Chondrocyte (in vitro differentiated cells): Measurements from ENCODE around the gene PRRT4. TPM values are rescaled to one million over a fixed set of nuclear protein-coding genes. Genes with fewer than 3 reads are reported as not detected.

Experiments
- DNase-seq: peaks from one replicate; pipeline ENCODE4 v3.0.0; 2021; ENCODE audit warnings: mixed read lengths, low spot score
- H3K27ac Mint-ChIP-seq: one replicate; pipeline ENCODE4 v1.8.0; 2021; ENCODE audit warnings: mild to moderate bottlenecking, moderate library complexity, mixed read lengths; ENCODE audit not compliant: unreplicated experiment
- H3K27me3 Mint-ChIP-seq: 2 replicates; pipeline ENCODE4 v1.8.0; 2021; ENCODE audit warnings: low read depth, mixed read lengths
- H3K36me3 Mint-ChIP-seq: 2 replicates; pipeline ENCODE4 v1.8.0; 2021; ENCODE audit warnings: low read depth, mixed read lengths
- H3K4me1 Mint-ChIP-seq: 2 replicates; pipeline ENCODE4 v1.8.0; 2021; ENCODE audit warnings: low read depth, mild to moderate bottlenecking, mixed read lengths
- H3K4me3 Mint-ChIP-seq: one replicate; pipeline ENCODE4 v1.8.0; 2021; ENCODE audit warnings: mild to moderate bottlenecking, moderate library complexity, mixed read lengths; ENCODE audit not compliant: unreplicated experiment
- H3K9me3 Mint-ChIP-seq: 2 replicates; pipeline ENCODE4 v1.8.0; 2021; ENCODE audit warnings: low read depth, mixed read lengths
- total RNA-seq: library from RNA; stranded (reverse); gene quantifications from 3 replicates; pipeline ENCODE4 v1.2.1, GENCODE V29; 2021
- TF ChIP-seq, protein P1 (sequence below): fragments of 200-600 bp; sonication (generic); IDR thresholded peaks from 2 replicates; pipeline ENCODE4 v1.5.0; 2021; ENCODE audit warnings: antibody characterized with exemption, mild to moderate bottlenecking, moderate library complexity

Gene PRRT4
- total RNA-seq, 1 donor from 2014 or later, result 0.42 TPM

GRCh38 chr7:128352636-128353035, 8.9 kb downstream of the PRRT4 start:
- Mint-ChIP-seq H3K36me3 (no peaks in the 10 kb centered on the region), H3K27ac (no peak overlapping the region), H3K9me3 (no peaks in the 10 kb centered on the region), H3K4me3 (no peak overlapping the region), H3K4me1 (no peaks in the 10 kb centered on the region), H3K27me3 (peaks cover 30% of the 10 kb centered on the region)
- DNase-seq, result no peak
- TF ChIP-seq, protein P1, sequence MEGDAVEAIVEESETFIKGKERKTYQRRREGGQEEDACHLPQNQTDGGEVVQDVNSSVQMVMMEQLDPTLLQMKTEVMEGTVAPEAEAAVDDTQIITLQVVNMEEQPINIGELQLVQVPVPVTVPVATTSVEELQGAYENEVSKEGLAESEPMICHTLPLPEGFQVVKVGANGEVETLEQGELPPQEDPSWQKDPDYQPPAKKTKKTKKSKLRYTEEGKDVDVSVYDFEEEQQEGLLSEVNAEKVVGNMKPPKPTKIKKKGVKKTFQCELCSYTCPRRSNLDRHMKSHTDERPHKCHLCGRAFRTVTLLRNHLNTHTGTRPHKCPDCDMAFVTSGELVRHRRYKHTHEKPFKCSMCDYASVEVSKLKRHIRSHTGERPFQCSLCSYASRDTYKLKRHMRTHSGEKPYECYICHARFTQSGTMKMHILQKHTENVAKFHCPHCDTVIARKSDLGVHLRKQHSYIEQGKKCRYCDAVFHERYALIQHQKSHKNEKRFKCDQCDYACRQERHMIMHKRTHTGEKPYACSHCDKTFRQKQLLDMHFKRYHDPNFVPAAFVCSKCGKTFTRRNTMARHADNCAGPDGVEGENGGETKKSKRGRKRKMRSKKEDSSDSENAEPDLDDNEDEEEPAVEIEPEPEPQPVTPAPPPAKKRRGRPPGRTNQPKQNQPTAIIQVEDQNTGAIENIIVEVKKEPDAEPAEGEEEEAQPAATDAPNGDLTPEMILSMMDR, result no peak

- TF ChIP-seq, protein P1, result peak; percentile 62
- DNase-seq, result no peak
- Mint-ChIP-seq H3K4me1 (no peaks in the 10 kb centered on the region), H3K27me3 (peaks cover 30% of the 10 kb centered on the region), H3K4me3 (no peak overlapping the region), H3K36me3 (no peaks in the 10 kb centered on the region), H3K27ac (no peak overlapping the region), H3K9me3 (no peaks in the 10 kb centered on the region)
Measured at GRCh38 chr7:128352153-128352537, 9.3 kb downstream of the PRRT4 start.

DNA sequence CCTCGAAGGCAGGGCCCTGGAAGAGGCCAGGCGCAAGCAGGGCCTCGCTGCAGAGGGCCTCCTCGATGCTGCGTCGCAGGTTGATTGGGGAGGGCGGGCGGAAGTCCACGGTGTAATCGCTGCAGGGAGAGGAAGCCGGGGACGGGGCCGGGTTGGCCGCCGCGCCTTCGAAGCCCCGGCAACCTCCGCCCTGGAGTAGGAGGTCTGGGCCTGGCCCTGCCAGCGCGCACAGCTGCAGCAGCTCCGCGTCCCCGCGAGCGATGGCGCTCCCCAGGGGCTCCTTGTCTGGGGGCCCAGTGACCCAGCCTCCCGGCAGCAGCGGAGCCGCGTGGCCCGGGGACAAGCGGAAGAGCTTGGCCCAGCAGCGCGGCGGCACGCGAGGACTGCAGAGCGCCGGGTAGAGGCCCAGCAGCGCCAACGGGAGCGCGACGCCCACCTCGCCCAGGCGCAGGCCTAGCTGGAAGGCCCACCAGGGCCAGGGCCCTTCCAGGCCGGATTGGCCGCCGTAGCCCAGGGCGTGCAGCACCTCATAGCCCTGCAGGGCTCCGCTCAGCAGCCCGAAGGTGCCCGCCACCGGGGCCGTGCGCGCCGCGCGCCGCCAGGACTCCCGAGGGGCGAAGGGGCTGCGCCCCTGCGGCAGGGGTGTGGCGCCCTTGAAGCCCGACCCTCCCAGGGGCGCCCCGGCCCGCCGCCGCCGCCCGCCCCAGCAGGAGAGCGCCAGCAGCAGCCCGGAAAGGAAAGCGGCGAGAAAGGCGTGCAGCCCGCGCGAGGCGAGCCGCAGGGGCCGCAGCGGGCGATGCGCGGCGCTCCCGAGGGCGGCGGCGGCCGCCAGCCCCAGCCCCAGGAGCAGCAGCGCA, 10.0 kb downstream of the PRRT4 start:
- Mint-ChIP-seq H3K27ac (no peak overlapping the region), H3K9me3 (no peaks in the 10 kb centered on the region), H3K36me3 (no peaks in the 10 kb centered on the region), H3K27me3 (peaks cover 30% of the 10 kb centered on the region), H3K4me1 (no peaks in the 10 kb centered on the region), H3K4me3 (no peak overlapping the region)
- TF ChIP-seq, protein P1, result no peak
- no peak for DNase-seq

- H3K36me3 Mint-ChIP-seq, result no peaks in the 10 kb centered on the region
- no peak for DNase-seq
- H3K4me3 Mint-ChIP-seq, result no peak overlapping the region
- H3K27me3 Mint-ChIP-seq, result peaks cover 30% of the 10 kb centered on the region
- no peak overlapping the region for H3K27ac Mint-ChIP-seq
- H3K4me1 Mint-ChIP-seq, result no peaks in the 10 kb centered on the region
- TF ChIP-seq, protein P1, result no peak
- H3K9me3 Mint-ChIP-seq, result no peaks in the 10 kb centered on the region
Measured at GRCh38 chr7:128350708-128351295, 10.7 kb downstream of the PRRT4 start.

DNA sequence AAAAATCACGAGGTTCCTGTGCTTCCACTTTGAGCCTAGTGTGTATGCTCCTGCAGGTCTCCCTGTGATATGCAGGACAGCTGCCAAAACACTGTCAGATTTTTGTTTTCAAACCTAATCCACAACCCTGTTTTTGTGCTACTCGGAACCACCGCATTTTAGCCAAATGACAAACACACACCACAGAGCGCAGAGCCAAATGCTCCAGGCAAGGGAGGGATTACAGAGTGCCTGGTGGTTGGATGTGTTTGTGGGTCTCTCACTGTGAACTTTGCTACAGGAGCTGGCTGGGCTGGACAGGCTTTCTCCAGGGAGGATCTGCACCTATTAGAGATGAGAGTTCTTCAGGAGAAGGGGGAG, 12.0 kb downstream of the PRRT4 start:
- TF ChIP-seq, protein P1, result no peak
- no peak for DNase-seq

More for the DNA sequence above, 12.0 kb downstream of the PRRT4 start:
- H3K4me3 Mint-ChIP-seq, result no peak overlapping the region
- no peaks in the 10 kb centered on the region for H3K4me1 Mint-ChIP-seq
- H3K9me3 Mint-ChIP-seq, result no peaks in the 10 kb centered on the region
- peaks cover 29% of the 10 kb centered on the region for H3K27me3 Mint-ChIP-seq
- H3K27ac Mint-ChIP-seq, result no peak overlapping the region
- no peaks in the 10 kb centered on the region for H3K36me3 Mint-ChIP-seq
